SK-N-SH treated with all-trans-retinoic acid at 6 μM for 48 hours (cell line): ENCODE measurements around the gene AREG.
A peak's percentile ranks its signal among the peaks of the same experiment; 100 is the strongest.

Source experiments
- ATAC-seq: fragments of 200-7000 bp; cut with Tn5 transposase; 3 replicates; pipeline ENCODE4 v1.9.1; 2020; ENCODE audit warnings: mild to moderate bottlenecking, moderate library complexity
- ARNTL ChIP-seq: fragments of 450-650 bp; formaldehyde crosslinking; IDR thresholded peaks from 2 replicates; pipeline ENCODE4 v1.5.0; 2020; ENCODE audit warnings: low read depth, mild to moderate bottlenecking, moderate library complexity, borderline replicate concordance
- BACH2 ChIP-seq: fragments of 250-450 bp; sonication (Bioruptor Pico); IDR thresholded peaks from 2 replicates; pipeline ENCODE4 v1.9.0; 2021; ENCODE audit warnings: mild to moderate bottlenecking, borderline replicate concordance
- CSDC2 ChIP-seq: fragments of 250-450 bp; sonication (Bioruptor Pico); IDR thresholded peaks from 2 replicates; pipeline ENCODE4 v1.5.0; 2020; ENCODE audit warnings: mild to moderate bottlenecking, moderate library complexity
- ESRRG ChIP-seq: fragments of 250-450 bp; sonication (Bioruptor Pico); IDR thresholded peaks from 2 replicates; pipeline ENCODE4 v1.6.1; 2021; ENCODE audit warnings: mild to moderate bottlenecking
- GLIS3 ChIP-seq: fragments of 250-450 bp; sonication (Bioruptor Pico); IDR thresholded peaks from 2 replicates; pipeline ENCODE4 v1.5.0; 2020; ENCODE audit warnings: mild to moderate bottlenecking, moderate library complexity
- ISL1 ChIP-seq: fragments of 250-450 bp; sonication (Bioruptor Pico); IDR thresholded peaks from 2 replicates; pipeline ENCODE4 v2.1.2; 2022; ENCODE audit warnings: mild to moderate bottlenecking, moderate library complexity
- OSR1 ChIP-seq: fragments of 250-450 bp; sonication (Bioruptor Pico); IDR thresholded peaks from 2 replicates; pipeline ENCODE4 v1.8.0; 2022; ENCODE audit warnings: moderate library complexity, mild to moderate bottlenecking, inconsistent platforms
- RARB ChIP-seq: fragments of 250-450 bp; sonication (Bioruptor Pico); IDR thresholded peaks from 2 replicates; pipeline ENCODE4 v1.8.0; 2021; ENCODE audit warnings: mild to moderate bottlenecking, moderate library complexity
- SNAI2 ChIP-seq: fragments of 250-450 bp; sonication (Bioruptor Pico); IDR thresholded peaks from 2 replicates; pipeline ENCODE4 v1.5.0; 2020; ENCODE audit warnings: mild to moderate bottlenecking, moderate library complexity
- TCF4 ChIP-seq: fragments of 250-450 bp; sonication (Bioruptor Pico); IDR thresholded peaks from 2 replicates; pipeline ENCODE4 v1.8.0; 2021; ENCODE audit warnings: mild to moderate bottlenecking, moderate library complexity, borderline replicate concordance
- ZC3H10 ChIP-seq: fragments of 250-450 bp; sonication (Bioruptor Pico); IDR thresholded peaks from 2 replicates; pipeline ENCODE4 v1.5.1; 2021; ENCODE audit warnings: mild to moderate bottlenecking, moderate library complexity
- ZFP3 ChIP-seq: fragments of 250-450 bp; sonication (Bioruptor Pico); IDR thresholded peaks from 2 replicates; pipeline ENCODE4 v1.5.0; 2020; ENCODE audit warnings: mild to moderate bottlenecking, moderate library complexity
- ZFP30 ChIP-seq: fragments of 450-650 bp; formaldehyde crosslinking; IDR thresholded peaks from 2 replicates; pipeline ENCODE4 v1.5.0; 2022; ENCODE audit warnings: mild to moderate bottlenecking, moderate library complexity
- ZNF565 ChIP-seq: fragments of 450-650 bp; formaldehyde crosslinking; conservative IDR thresholded peaks from 2 replicates; pipeline ENCODE4 v1.5.0; 2020; ENCODE audit warnings: low read depth, mild to moderate bottlenecking, moderate library complexity
- ZNF8 ChIP-seq: fragments of 450-650 bp; formaldehyde crosslinking; IDR thresholded peaks from 2 replicates; pipeline ENCODE4 v1.5.0; 2020; ENCODE audit warnings: mild to moderate bottlenecking, moderate library complexity
- TF ChIP-seq, protein P1 (sequence below): fragments of 250-450 bp; sonication (Bioruptor Pico); IDR thresholded peaks from 2 replicates; pipeline ENCODE4 v1.5.1; 2020; ENCODE audit warnings: low read depth, mild to moderate bottlenecking, moderate library complexity
- TF ChIP-seq, protein P2 (sequence below): fragments of 250-450 bp; sonication (Bioruptor Pico); IDR thresholded peaks from 2 replicates; pipeline ENCODE4 v1.5.0; 2020; ENCODE audit warnings: mild to moderate bottlenecking, moderate library complexity

Gene AREG, protein sequence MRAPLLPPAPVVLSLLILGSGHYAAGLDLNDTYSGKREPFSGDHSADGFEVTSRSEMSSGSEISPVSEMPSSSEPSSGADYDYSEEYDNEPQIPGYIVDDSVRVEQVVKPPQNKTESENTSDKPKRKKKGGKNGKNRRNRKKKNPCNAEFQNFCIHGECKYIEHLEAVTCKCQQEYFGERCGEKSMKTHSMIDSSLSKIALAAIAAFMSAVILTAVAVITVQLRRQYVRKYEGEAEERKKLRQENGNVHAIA

DNA sequence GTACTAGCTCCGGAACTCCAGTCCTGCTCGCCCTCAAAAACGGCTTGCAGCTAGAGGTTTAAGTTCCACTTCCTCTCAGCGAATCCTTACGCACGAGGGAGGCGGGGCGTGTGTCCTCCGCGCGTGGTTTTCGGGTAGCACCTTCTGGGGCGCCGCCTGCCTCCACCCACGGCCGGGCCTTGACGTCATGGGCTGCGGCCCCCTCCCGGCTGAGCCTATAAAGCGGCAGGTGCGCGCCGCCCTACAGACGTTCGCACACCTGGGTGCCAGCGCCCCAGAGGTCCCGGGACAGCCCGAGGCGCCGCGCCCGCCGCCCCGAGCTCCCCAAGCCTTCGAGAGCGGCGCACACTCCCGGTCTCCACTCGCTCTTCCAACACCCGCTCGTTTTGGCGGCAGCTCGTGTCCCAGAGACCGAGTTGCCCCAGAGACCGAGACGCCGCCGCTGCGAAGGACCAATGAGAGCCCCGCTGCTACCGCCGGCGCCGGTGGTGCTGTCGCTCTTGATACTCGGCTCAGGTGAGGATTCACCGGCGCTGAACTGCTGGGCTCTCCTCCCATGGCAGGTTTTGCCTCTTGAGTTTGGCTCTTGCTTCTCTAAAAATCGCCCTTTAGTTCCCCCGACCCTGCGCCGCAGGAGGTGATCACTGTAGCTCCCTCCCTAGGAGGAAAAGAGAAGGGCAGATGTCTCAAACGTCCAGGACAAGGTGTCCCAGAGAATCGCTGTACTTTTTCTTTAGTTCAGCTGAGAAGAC is at the start of gene AREG:
TSS of gene AREG (plus strand) at position 246 of the 752 bp plus-strand sequence. CDS start at position 456, 210 bp downstream.
- no peak for TF ChIP-seq ZFP3 (CRISPR knock-in tag)
- TF ChIP-seq ISL1 (CRISPR knock-in tag), result no peak
- TF ChIP-seq ZC3H10 (CRISPR knock-in tag), result no peak
- TF ChIP-seq, all 23 proteins: peak for 0
- peak; percentile 76 for ATAC-seq

DNA sequence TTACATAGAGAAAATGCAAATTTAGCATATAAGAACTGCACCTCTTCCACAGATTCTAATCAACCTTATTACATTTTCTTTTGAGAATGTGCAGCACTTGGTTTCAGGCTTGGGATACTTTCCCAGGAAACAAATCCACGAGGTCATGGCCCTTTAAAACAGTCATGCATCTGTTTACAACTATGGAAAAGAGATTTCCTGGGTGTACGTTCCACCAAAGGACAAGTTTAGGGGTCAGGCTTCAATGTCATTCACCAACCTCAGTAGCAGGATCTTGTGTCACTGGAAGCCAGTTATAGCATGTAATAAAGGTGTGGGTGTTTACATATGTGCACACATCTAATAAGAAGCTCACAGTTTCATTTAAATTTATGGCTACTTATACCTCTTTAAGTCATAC is 49.3 kb upstream of the AREG start:
- ATAC-seq, result no peak

DNA sequence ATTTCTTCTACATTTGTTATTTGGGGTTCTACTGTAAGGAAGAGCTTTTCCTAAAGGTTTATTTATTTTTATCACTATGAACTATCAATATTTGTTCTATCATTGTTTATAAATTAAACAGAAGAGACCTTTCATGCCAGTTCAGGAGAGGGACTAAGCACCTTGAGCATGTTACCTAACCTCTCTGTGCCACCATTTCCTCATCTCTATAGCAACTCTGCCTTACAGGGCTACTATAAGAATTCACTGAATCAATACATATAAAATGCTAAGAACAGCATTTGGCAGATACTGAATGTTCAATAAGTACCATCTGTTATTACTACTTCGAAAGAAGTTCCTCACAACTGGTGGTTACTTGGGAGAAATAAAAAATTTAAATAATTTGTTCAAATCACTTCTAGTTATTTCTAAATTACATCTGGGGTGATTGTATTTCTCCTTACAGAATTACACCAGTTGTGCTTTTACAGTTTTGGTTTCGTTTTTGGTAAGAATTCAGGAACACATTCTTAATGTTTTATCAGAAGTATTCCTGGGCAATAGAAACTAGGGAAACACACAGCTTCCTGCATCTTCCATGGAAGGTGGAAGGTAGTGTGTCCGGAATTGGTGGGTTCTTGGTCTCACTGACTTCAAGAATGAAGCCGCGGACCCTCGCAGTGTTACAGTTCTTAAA is 47.0 kb upstream of the AREG start:
- peak; percentile 57 for ATAC-seq
- TF ChIP-seq ARNTL (CRISPR knock-in tag) (no peak), ISL1 (CRISPR knock-in tag) (no peak), OSR1 (CRISPR knock-in tag) (no peak), ZC3H10 (CRISPR knock-in tag) (no peak), ZNF565 (no peak), SNAI2 (CRISPR knock-in tag) (no peak), ZNF8 (CRISPR knock-in tag) (no peak), ZFP3 (CRISPR knock-in tag) (no peak), GLIS3 (CRISPR knock-in tag) (no peak), TCF4 (CRISPR knock-in tag) (no peak)
- TF ChIP-seq, protein P1, sequence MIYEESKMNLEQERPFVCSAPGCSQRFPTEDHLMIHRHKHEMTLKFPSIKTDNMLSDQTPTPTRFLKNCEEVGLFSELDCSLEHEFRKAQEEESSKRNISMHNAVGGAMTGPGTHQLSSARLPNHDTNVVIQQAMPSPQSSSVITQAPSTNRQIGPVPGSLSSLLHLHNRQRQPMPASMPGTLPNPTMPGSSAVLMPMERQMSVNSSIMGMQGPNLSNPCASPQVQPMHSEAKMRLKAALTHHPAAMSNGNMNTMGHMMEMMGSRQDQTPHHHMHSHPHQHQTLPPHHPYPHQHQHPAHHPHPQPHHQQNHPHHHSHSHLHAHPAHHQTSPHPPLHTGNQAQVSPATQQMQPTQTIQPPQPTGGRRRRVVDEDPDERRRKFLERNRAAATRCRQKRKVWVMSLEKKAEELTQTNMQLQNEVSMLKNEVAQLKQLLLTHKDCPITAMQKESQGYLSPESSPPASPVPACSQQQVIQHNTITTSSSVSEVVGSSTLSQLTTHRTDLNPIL (CRISPR knock-in tag), result no peak

More for the DNA sequence above, 49.3 kb upstream of the AREG start:
- no peak for TF ChIP-seq TCF4 (CRISPR knock-in tag)
- TF ChIP-seq ZC3H10 (CRISPR knock-in tag), result no peak
- TF ChIP-seq, protein P1 (CRISPR knock-in tag), result no peak
- TF ChIP-seq ESRRG, result no peak
- no peak for TF ChIP-seq ISL1 (CRISPR knock-in tag)
- TF ChIP-seq ARNTL (CRISPR knock-in tag), result no peak
- no peak for TF ChIP-seq ZFP30
- TF ChIP-seq ZNF565, result no peak
- no peak for TF ChIP-seq RARB (CRISPR knock-in tag)
- TF ChIP-seq, all 23 proteins: peak for 0

DNA sequence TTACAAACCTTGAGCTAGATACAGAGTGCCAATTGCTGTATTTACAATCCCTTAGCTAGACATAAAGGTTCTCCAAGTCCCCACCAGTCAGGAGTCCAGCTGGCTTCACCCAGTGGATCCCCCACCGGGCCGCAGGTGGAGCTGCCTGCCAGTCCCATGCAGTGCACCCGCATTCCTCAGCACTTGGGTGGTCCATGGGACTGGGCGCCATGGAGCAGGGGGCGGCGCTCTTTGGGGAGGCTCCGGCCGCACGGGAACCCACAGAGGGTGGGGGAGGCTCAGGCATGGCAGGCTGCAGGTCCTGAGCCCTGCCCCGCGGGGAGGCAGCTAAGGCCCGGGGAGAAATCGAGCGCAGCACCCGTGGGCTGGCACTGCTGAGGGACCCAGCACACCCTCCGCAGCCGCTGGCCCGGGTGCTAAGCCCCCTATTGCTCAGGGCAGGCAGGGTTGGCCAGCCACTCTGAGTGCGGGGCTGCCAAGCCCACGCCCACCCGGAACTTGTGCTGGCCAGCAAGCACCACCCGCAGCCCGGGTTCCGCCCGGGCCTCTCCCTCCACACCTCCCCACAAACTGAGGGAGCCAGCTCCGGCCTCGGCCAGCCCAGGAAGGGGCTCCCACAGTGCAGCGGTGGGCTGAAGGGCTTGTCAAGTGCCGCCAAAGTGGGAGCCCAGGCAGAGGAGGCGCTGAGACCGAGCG is 45.9 kb upstream of the AREG start:
- peak; percentile 45 for ATAC-seq

DNA sequence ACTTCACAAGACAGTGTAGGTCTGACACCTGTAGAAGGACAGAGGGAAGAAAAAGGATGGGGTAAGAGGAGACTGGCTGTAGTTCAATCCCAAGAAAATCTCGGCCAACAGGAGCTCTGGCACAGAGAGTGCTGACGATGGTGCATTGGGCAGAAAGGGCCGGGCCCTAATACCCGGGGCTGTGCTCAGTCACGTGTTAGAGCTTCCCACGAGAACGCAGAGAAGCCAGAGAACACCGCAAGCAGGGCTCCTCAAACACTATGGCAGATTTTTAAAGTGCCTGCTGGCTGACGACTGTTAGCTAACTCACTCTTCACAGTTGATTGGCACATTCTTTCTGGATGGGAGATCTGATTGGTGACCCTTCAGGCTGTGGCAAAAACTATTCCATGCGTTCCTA is 44.5 kb upstream of the AREG start:
- no peak for TF ChIP-seq RARB (CRISPR knock-in tag)
- TF ChIP-seq CSDC2 (CRISPR knock-in tag), result no peak
- TF ChIP-seq ZC3H10 (CRISPR knock-in tag), result no peak
- no peak for TF ChIP-seq BACH2 (CRISPR knock-in tag)
- TF ChIP-seq ARNTL (CRISPR knock-in tag), result no peak
- TF ChIP-seq ZFP30, result no peak
- TF ChIP-seq ZNF8 (CRISPR knock-in tag), result no peak
- TF ChIP-seq, protein P2, sequence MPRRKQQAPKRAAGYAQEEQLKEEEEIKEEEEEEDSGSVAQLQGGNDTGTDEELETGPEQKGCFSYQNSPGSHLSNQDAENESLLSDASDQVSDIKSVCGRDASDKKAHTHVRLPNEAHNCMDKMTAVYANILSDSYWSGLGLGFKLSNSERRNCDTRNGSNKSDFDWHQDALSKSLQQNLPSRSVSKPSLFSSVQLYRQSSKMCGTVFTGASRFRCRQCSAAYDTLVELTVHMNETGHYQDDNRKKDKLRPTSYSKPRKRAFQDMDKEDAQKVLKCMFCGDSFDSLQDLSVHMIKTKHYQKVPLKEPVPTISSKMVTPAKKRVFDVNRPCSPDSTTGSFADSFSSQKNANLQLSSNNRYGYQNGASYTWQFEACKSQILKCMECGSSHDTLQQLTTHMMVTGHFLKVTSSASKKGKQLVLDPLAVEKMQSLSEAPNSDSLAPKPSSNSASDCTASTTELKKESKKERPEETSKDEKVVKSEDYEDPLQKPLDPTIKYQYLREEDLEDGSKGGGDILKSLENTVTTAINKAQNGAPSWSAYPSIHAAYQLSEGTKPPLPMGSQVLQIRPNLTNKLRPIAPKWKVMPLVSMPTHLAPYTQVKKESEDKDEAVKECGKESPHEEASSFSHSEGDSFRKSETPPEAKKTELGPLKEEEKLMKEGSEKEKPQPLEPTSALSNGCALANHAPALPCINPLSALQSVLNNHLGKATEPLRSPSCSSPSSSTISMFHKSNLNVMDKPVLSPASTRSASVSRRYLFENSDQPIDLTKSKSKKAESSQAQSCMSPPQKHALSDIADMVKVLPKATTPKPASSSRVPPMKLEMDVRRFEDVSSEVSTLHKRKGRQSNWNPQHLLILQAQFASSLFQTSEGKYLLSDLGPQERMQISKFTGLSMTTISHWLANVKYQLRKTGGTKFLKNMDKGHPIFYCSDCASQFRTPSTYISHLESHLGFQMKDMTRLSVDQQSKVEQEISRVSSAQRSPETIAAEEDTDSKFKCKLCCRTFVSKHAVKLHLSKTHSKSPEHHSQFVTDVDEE (CRISPR knock-in tag), result no peak
- TF ChIP-seq SNAI2 (CRISPR knock-in tag), result no peak
- ATAC-seq, result peak; percentile 37
